K562 (cell line): ENCODE measurements around the gene GLIS2. TPM values are rescaled to one million over a fixed set of nuclear protein-coding genes. Genes with fewer than 3 reads are reported as not detected.

Source experiments
- CHD1 ChIP-seq: fragments of 200-600 bp; sonication (generic); IDR thresholded peaks from one replicate; pipeline ENCODE4 v1.6.1; 2012; ENCODE audit warnings: mild to moderate bottlenecking, moderate library complexity, low read length, inconsistent platforms
- IFI16 ChIP-seq: fragments of 250-450 bp; sonication (Bioruptor Pico); IDR thresholded peaks from 2 replicates; pipeline ENCODE4 v2.1.2; 2022; ENCODE audit warnings: mild to moderate bottlenecking, inconsistent platforms
- KAT7 ChIP-seq: sonication (generic); formaldehyde crosslinking; IDR thresholded peaks from 2 replicates; pipeline ENCODE4 v1.8.0; 2022; ENCODE audit warnings: missing genetic modification reagents, mild to moderate bottlenecking, borderline replicate concordance
- NKRF ChIP-seq: fragments of 450-650 bp; IDR thresholded peaks from 2 replicates; pipeline ENCODE4 v1.6.1; 2016; ENCODE audit warnings: borderline replicate concordance
- NONO ChIP-seq, 2 experiments: fragments of 200-400 bp in 1 of 2; fragments of 450-650 bp in 1 of 2; formaldehyde crosslinking in 1 of 2; IDR thresholded peaks; 2 replicates each; pipeline ENCODE4 v1.6.1; 2017; ENCODE audit warnings: low read depth in 2 of 2, mild to moderate bottlenecking in 2 of 2, moderate library complexity in 2 of 2, low read length in 1 of 2
- NRF1 ChIP-seq, 2 experiments: fragments of 450-650 bp; IDR thresholded peaks in 1 of 2; conservative IDR thresholded peaks in 1 of 2; 2 replicates each; pipeline ENCODE4 v1.6.1; 2014; ENCODE audit warnings: mild to moderate bottlenecking in 2 of 2
- SIN3A ChIP-seq, 2 experiments: fragments of 150-350 bp in 1 of 2; IDR thresholded peaks; 2 replicates each; pipeline ENCODE4 v1.6.1; 2011 to 2016; ENCODE audit warnings: borderline replicate concordance in 2 of 2, low read depth in 2 of 2, low read length in 2 of 2, mild to moderate bottlenecking in 2 of 2, moderate library complexity in 2 of 2; ENCODE audit not compliant: control insufficient read depth in 1 of 2
- SPI1 ChIP-seq: IDR thresholded peaks from 2 replicates; pipeline ENCODE4 v1.6.1; 2011; ENCODE audit warnings: low read depth, low read length, control low read depth, borderline replicate concordance
- ZNF12 ChIP-seq: sonication (generic); formaldehyde crosslinking; IDR thresholded peaks from 2 replicates; pipeline ENCODE4 v1.4.0; 2020; ENCODE audit warnings: mild to moderate bottlenecking, missing genetic modification reagents
- ZNF584 ChIP-seq: fragments of 200-800 bp; sonication (Bioruptor generic); IDR thresholded peaks from 2 replicates; pipeline ENCODE4 v1.6.1; 2016; ENCODE audit warnings: low read depth, mild to moderate bottlenecking, missing genetic modification characterization, missing compliant biosample characterization
- ZNF589 ChIP-seq: fragments of 200-800 bp; sonication (Bioruptor generic); IDR thresholded peaks from 2 replicates; pipeline ENCODE4 v1.6.1; 2016; ENCODE audit warnings: low read depth, missing genetic modification characterization, missing compliant biosample characterization
- polyA plus RNA-seq, 8 experiments: library from polyadenylated mRNA; depleted of rRNA in 4 of 8; stranded (reverse) in 5 of 8; unstranded in 3 of 8; fragments of >200 nt; fragmentation: Nextera tagmentation in 2 of 8; fragmentation: Illumina TruSeq in 1 of 8; extraction: Ambion mirVana in 2 of 8; extraction: Trizol in 1 of 8; gene quantifications; 2 replicates each; pipeline versions ENCODE4 v1.2.1 to v1.2.3, GENCODE V29; 2011 to 2014; ENCODE audit warnings: inconsistent platforms in 1 of 8, missing spikeins in 1 of 8
- total RNA-seq, 7 experiments: library from RNA; depleted of rRNA in 6 of 7; stranded (reverse); fragments of >200 nt in 6 of 7; fragmentation: Illumina TruSeq in 2 of 7; extraction: Trizol in 2 of 7; gene quantifications; 2 replicates each; pipeline versions ENCODE4 v1.2.1 to v1.2.3, GENCODE V29; 2011 to 2021; ENCODE audit warnings: low replicate concordance in 1 of 7
- TF ChIP-seq, protein P1 (sequence below), 2 experiments: IDR thresholded peaks; 2 replicates each; pipeline ENCODE4 v1.6.1; 2011; ENCODE audit warnings: borderline replicate concordance in 1 of 2, control low read depth in 1 of 2, low read depth in 1 of 2, low read length in 1 of 2, mild to moderate bottlenecking in 1 of 2, mixed read lengths in 1 of 2, moderate library complexity in 1 of 2; ENCODE audit not compliant: insufficient read depth in 1 of 2, insufficient read length in 1 of 2, poor library complexity in 1 of 2, severe bottlenecking in 1 of 2; ENCODE audit errors: extremely low read depth in 1 of 2
- TF ChIP-seq, protein P2 (sequence below): sonication (generic); formaldehyde crosslinking; IDR thresholded peaks from 2 replicates; pipeline ENCODE4 v1.8.0; 2023; ENCODE audit warnings: mild to moderate bottlenecking, missing genetic modification reagents

The GLIS2 gene
- total and polyA plus RNA-seq, 9 of the 15 experiments (the other 6 are each of a cell fraction or from before 2014, with no cell fraction given), result 0.10 to 9.0 (median 0.57) TPM

DNA sequence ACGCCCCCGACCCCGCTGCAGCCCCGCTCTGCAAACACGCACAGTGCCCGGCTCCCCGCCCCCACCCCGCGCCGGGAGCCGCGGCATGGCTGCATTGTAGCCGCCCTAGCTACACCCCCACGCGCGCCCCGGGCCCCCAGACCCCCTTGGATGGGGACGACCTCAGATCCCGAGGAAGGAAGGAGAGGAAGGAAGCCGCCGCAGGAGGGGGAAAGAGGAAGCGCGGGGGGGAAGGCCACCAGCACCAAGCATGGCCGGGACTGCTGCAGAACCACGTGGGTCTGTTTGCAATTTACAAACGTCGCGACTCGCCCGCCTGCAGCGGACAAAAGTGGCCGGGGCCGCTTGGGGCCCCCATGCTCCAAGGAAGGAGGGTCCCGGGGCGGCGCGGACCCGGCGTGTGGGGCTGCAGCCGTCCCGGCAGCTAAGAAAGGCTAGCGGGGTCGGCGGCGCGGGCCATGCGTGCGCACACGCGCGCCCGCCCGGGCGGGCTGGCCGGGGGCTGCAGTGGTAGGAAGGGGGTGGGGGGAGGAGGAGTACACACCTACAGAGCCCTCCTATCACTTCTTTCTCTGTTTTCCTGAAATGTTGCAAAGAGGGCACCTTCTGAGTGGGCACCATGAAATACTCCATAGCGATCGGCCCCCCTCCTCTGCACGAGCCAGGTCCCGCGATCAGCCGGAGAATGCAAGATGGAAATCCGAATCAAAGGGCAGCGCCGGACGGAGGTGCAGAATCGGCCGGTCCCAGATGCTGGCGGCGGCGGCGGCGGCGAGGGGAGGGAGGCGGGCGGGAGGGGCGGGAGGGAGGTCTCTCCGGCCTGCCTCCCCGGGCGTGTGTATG lies 43.5 kb upstream of the GLIS2 start (continued):
- TF ChIP-seq, protein P1, sequence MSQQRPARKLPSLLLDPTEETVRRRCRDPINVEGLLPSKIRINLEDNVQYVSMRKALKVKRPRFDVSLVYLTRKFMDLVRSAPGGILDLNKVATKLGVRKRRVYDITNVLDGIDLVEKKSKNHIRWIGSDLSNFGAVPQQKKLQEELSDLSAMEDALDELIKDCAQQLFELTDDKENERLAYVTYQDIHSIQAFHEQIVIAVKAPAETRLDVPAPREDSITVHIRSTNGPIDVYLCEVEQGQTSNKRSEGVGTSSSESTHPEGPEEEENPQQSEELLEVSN (IDR thresholded peaks at IDR 0.05; ENCODE audit: borderline replicate concordance in 1 of 2, extremely low read depth in 1 of 2, insufficient read depth in 1 of 2, insufficient read length in 1 of 2, low read depth in 1 of 2, low read length in 1 of 2, poor library complexity in 1 of 2, severe bottlenecking in 1 of 2), result peak in 1 of 2 experiments; percentile 9
- TF ChIP-seq, protein P2, sequence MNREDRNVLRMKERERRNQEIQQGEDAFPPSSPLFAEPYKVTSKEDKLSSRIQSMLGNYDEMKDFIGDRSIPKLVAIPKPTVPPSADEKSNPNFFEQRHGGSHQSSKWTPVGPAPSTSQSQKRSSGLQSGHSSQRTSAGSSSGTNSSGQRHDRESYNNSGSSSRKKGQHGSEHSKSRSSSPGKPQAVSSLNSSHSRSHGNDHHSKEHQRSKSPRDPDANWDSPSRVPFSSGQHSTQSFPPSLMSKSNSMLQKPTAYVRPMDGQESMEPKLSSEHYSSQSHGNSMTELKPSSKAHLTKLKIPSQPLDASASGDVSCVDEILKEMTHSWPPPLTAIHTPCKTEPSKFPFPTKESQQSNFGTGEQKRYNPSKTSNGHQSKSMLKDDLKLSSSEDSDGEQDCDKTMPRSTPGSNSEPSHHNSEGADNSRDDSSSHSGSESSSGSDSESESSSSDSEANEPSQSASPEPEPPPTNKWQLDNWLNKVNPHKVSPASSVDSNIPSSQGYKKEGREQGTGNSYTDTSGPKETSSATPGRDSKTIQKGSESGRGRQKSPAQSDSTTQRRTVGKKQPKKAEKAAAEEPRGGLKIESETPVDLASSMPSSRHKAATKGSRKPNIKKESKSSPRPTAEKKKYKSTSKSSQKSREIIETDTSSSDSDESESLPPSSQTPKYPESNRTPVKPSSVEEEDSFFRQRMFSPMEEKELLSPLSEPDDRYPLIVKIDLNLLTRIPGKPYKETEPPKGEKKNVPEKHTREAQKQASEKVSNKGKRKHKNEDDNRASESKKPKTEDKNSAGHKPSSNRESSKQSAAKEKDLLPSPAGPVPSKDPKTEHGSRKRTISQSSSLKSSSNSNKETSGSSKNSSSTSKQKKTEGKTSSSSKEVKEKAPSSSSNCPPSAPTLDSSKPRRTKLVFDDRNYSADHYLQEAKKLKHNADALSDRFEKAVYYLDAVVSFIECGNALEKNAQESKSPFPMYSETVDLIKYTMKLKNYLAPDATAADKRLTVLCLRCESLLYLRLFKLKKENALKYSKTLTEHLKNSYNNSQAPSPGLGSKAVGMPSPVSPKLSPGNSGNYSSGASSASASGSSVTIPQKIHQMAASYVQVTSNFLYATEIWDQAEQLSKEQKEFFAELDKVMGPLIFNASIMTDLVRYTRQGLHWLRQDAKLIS (CRISPR knock-in tag), result no peak
- TF ChIP-seq SIN3A (IDR thresholded peaks at IDR 0.05; ENCODE audit: borderline replicate concordance in 2 of 2, control insufficient read depth in 1 of 2, low read depth in 2 of 2, low read length in 2 of 2) (peak; percentile 18 to 80; a peak in 1 of 4 replicates), ZNF584 (CRISPR knock-in tag) (0 out of 2 replicates have a peak, but pooled peaks have one; percentile 14), ZNF12 (CRISPR knock-in tag) (0 out of 2 replicates have a peak, but pooled peaks have one; percentile 6), NRF1 (conservative IDR thresholded peaks at IDR 0.05 in 1 of 2, IDR thresholded peaks at IDR 0.05 in 1 of 2) (peak in 1 of 2 experiments; percentile 29; a peak in 2 of 4 replicates), SPI1 (peak; percentile 83), NONO (IDR thresholded peaks at IDR 0.05; ENCODE audit: low read depth in 2 of 2, low read length in 1 of 2) (0 out of 4 replicates have a peak, but pooled peaks of 1 of the 2 experiments have one; percentile 17), CHD1 (peak; percentile 49), KAT7 (no peak), IFI16 (no peak), ZNF589 (0 out of 2 replicates have a peak, but pooled peaks have one; percentile 21), NKRF (peak; percentile 92)
